Measurements from ENCODE around the gene NPAS3.

NPAS3 gene

GRCh38 chr14:33529787-33530757 is 591.4 kb downstream of the NPAS3 start:
- no peak for FAIRE-seq

GRCh38 chr14:33532553-33532952 is 593.9 kb downstream of the NPAS3 start:
- no peak for FAIRE-seq

GRCh38 chr14:33534104-33534503 is 595.4 kb downstream of the NPAS3 start:
- no peak for FAIRE-seq

GRCh38 chr14:33534632-33535031 is 596.0 kb downstream of the NPAS3 start:
- no peak for FAIRE-seq

- no peak for FAIRE-seq
Measured at GRCh38 chr14:33539918-33540357, 601.3 kb downstream of the NPAS3 start.

- no peak for FAIRE-seq
Measured at GRCh38 chr14:33541171-33541570, 602.5 kb downstream of the NPAS3 start.

- FAIRE-seq, result no peak
Measured at GRCh38 chr14:33542338-33543287, 603.9 kb downstream of the NPAS3 start.

- no peak for FAIRE-seq
Measured at GRCh38 chr14:33545696-33546095, 607.0 kb downstream of the NPAS3 start.

- FAIRE-seq, result no peak
Measured at GRCh38 chr14:33548606-33549005, 609.9 kb downstream of the NPAS3 start.

- no peak for FAIRE-seq
Measured at GRCh38 chr14:33551963-33552362, 613.3 kb downstream of the NPAS3 start.

- no peak for FAIRE-seq
Measured at GRCh38 chr14:33553706-33554278, 615.1 kb downstream of the NPAS3 start.

- FAIRE-seq, result no peak
Measured at GRCh38 chr14:33554988-33555387, 616.3 kb downstream of the NPAS3 start.

GRCh38 chr14:33555710-33556350 is 617.2 kb downstream of the NPAS3 start:
- FAIRE-seq, result no peak

GRCh38 chr14:33556382-33557121 is 617.9 kb downstream of the NPAS3 start:
- FAIRE-seq, result no peak

- no peak for FAIRE-seq
Measured at GRCh38 chr14:33560718-33561431, 622.2 kb downstream of the NPAS3 start.

- FAIRE-seq, result no peak
Measured at GRCh38 chr14:33561488-33562175, 623.0 kb downstream of the NPAS3 start.

- no peak for FAIRE-seq
Measured at GRCh38 chr14:33563191-33563900, 624.7 kb downstream of the NPAS3 start.

- no peak for FAIRE-seq
Measured at GRCh38 chr14:33563901-33564197, 625.2 kb downstream of the NPAS3 start.

- FAIRE-seq, result no peak
Measured at GRCh38 chr14:33564774-33565630, 626.3 kb downstream of the NPAS3 start.

Measured in G401.6 (cell line).